Motor neuron (in vitro differentiated cells): ENCODE measurements around the gene FRMD6. TPM values are rescaled to one million over a fixed set of nuclear protein-coding genes. Genes with fewer than 3 reads are reported as not detected.

Experiments
- ATAC-seq, 8 experiments: fragments of 200-7000 bp; cut with Tn5 transposase; replicated peaks in 6 of 8; 2 replicates each; pipeline ENCODE4 v1.8.0; 2021; ENCODE audit warnings: mild to moderate bottlenecking in 8 of 8, moderate library complexity in 8 of 8
- H3K27ac ChIP-seq, 2 donors: fragments of 250-450 bp; sonication (Bioruptor Pico); 2 replicates each; pipeline ENCODE4 v1.9.0; 2021; ENCODE audit warnings: antibody characterized with exemption in 2 of 2, mild to moderate bottlenecking in 2 of 2, moderate library complexity in 1 of 2
- H3K4me1 ChIP-seq, 2 donors: fragments of 250-450 bp; sonication (Bioruptor Pico); replicated peaks in 1 of 2; 2 replicates each; pipeline ENCODE4 v1.6.1; 2021; ENCODE audit warnings: antibody characterized with exemption in 2 of 2, mild to moderate bottlenecking in 2 of 2, moderate library complexity in 1 of 2
- H3K4me3 ChIP-seq, 5 donors: fragments of 250-450 bp; sonication (Bioruptor Pico); 2 replicates each; pipeline ENCODE4 v1.9.0; 2021; ENCODE audit warnings: antibody characterized with exemption in 5 of 5, mild to moderate bottlenecking in 5 of 5, moderate library complexity in 4 of 5
- WGBS, 10 experiments: fragments of 450-650 bp; shearing (Covaris generic); methylation state at CpG; one replicate each; pipeline ENCODE4 v1.0.0; 2022; 5-methylcytosine and 5-hydroxymethylcytosine counted together
- in situ Hi-C, 9 experiments: fragments of 400-800 bp; cut with MboI; loops; one replicate each; pipeline ENCODE4 v1.15.0; 2021; ENCODE audit warnings: low sequenced_read_pairs in 9 of 9, low pct_unique_long_range_greater_than_20kb in 2 of 9; ENCODE audit not compliant: unreplicated experiment in 9 of 9
- total RNA-seq, 8 experiments: library from RNA; unstranded; fragments of 300-600 nt; gene quantifications; 2 replicates each; pipeline versions ENCODE4 v1.2.3 to v1.2.4, GENCODE V29; 2022

Gene FRMD6
- total RNA-seq, 8 experiments from 2014 or later: 2.8 to 129 (median 19.4) TPM

GRCh38 chr14:51657762-51658161 lies 6.1 kb downstream of the FRMD6 start:
- H3K4me3 ChIP-seq: no peak overlapping the region
- no peak overlapping the region for H3K27ac ChIP-seq
- 0 to 100% (median 100%) methylated on average over 1 of the region's 1 CpG; no CpG with 5 or more reads in 7 of the 10 experiments for WGBS, 10 experiments
- in situ Hi-C loops: loop anchor here in 3 of 9 experiments (10.0 to 25.0 kb wide), 2 partner anchors 117 to 370 kb away; no protein-coding TSS in a partner anchor
- H3K4me1 ChIP-seq: peaks cover 0 to 8% of the 10 kb centered on the region in 2 donors
- ATAC-seq: peak in 5 of 8 experiments; percentile 20 to 85 (median 59)

GRCh38 chr14:51658441-51659173 lies 6.9 kb downstream of the FRMD6 start:
- Histone ChIP-seq H3K27ac (no peak overlapping the region), H3K4me3 (no peak overlapping the region), H3K4me1 (peaks cover 0 to 4% of the 10 kb centered on the region in 2 donors)
- 17 to 100% (median 92%) methylated on average over 1 to 6 of the region's 6 CpGs; no CpG with 5 or more reads in 1 of the 10 experiments for WGBS, 10 experiments
- in situ Hi-C loops: loop anchor here in 3 of 9 experiments (10.0 to 25.0 kb wide), 2 partner anchors 116 to 371 kb away; no protein-coding TSS in a partner anchor
- no peak for ATAC-seq

GRCh38 chr14:51660741-51661140 lies 9.0 kb downstream of the FRMD6 start:
- H3K27ac ChIP-seq: no peak overlapping the region
- in situ Hi-C loops: loop anchor here in 3 of 9 experiments (25.0 kb wide), 1 partner anchor 373 kb away; no protein-coding TSS in a partner anchor
- no peak overlapping the region for H3K4me3 ChIP-seq
- ATAC-seq: peak in 1 of 8 experiments; percentile 54
- no peaks in the 10 kb centered on the region for H3K4me1 ChIP-seq
- WGBS, 10 experiments: 83 to 100% (median 100%) methylated on average over 1 to 2 of the region's 2 CpGs; no CpG with 5 or more reads in 1 of the 10 experiments

- in situ Hi-C loops: loop anchor here in 3 of 9 experiments (25.0 kb wide), 1 partner anchor 374 kb away; no protein-coding TSS in a partner anchor
Observed at GRCh38 chr14:51661504-51661903, 9.8 kb downstream of the FRMD6 start.

GRCh38 chr14:51663783-51664326 lies 12.1 kb downstream of the FRMD6 start:
- no peak for ATAC-seq

More at GRCh38 chr14:51661504-51661903, 9.8 kb downstream of the FRMD6 start:
- Histone ChIP-seq H3K4me1 (no peaks in the 10 kb centered on the region), H3K27ac (no peak overlapping the region), H3K4me3 (no peak overlapping the region)
- no peak for ATAC-seq

GRCh38 chr14:51666070-51666469 lies 14.4 kb downstream of the FRMD6 start:
- WGBS, 10 experiments: 59 to 100% (median 98%) methylated on average over 1 to 3 of the region's 3 CpGs
- ATAC-seq: no peak
- no peak overlapping the region for H3K27ac ChIP-seq

More at GRCh38 chr14:51663783-51664326, 12.1 kb downstream of the FRMD6 start:
- WGBS, 10 experiments: 0 to 98% (median 91%) methylated on average over 1 to 5 of the region's 5 CpGs; no CpG with 5 or more reads in 1 of the 10 experiments
- H3K4me1 ChIP-seq: peaks cover 0 to 5% of the 10 kb centered on the region in 2 donors
- H3K4me3 ChIP-seq: no peak overlapping the region
- in situ Hi-C loops: loop anchor here in 3 of 9 experiments (25.0 kb wide), 1 partner anchor 377 kb away; no protein-coding TSS in a partner anchor
- no peak overlapping the region for H3K27ac ChIP-seq

GRCh38 chr14:51666826-51667225 lies 15.1 kb downstream of the FRMD6 start:
- Histone ChIP-seq H3K27ac (no peak overlapping the region), H3K4me3 (no peak overlapping the region), H3K4me1 (peaks cover 0 to 5% of the 10 kb centered on the region in 2 donors)
- ATAC-seq: peak in 1 of 8 experiments; percentile 41
- WGBS, 10 experiments: 57 to 100% (median 81%) methylated on average over 1 to 4 of the region's 4 CpGs; no CpG with 5 or more reads in 2 of the 10 experiments
- in situ Hi-C loops: loop anchor here in 3 of 9 experiments (25.0 kb wide), 1 partner anchor 380 kb away; no protein-coding TSS in a partner anchor

More at GRCh38 chr14:51666070-51666469, 14.4 kb downstream of the FRMD6 start:
- Histone ChIP-seq H3K4me3 (no peak overlapping the region), H3K4me1 (peaks cover 0 to 5% of the 10 kb centered on the region in 2 donors)
- in situ Hi-C loops: loop anchor here in 3 of 9 experiments (25.0 kb wide), 1 partner anchor 379 kb away; no protein-coding TSS in a partner anchor

- H3K27ac ChIP-seq: no peak overlapping the region
- in situ Hi-C loops: loop anchor here in 3 of 9 experiments (25.0 kb wide), 1 partner anchor 382 kb away; no protein-coding TSS in a partner anchor
- no peak overlapping the region for H3K4me3 ChIP-seq
- WGBS, 10 experiments: 71 to 100% (median 100%) methylated on average over 1 of the region's 2 CpGs; no CpG with 5 or more reads in 5 of the 10 experiments
- ATAC-seq: no peak
- H3K4me1 ChIP-seq: peaks cover 0 to 5% of the 10 kb centered on the region in 2 donors
Observed at GRCh38 chr14:51668870-51669269, 17.2 kb downstream of the FRMD6 start.

GRCh38 chr14:51674294-51675002 lies 22.7 kb downstream of the FRMD6 start:
- Histone ChIP-seq H3K4me3 (no peak overlapping the region), H3K4me1 (peaks cover 0 to 3% of the 10 kb centered on the region in 2 donors), H3K27ac (no peak overlapping the region)
- WGBS, 10 experiments: 3 to 100% (median 88%) methylated on average over 1 to 5 of the region's 5 CpGs; no CpG with 5 or more reads in 1 of the 10 experiments
- in situ Hi-C loops: loop anchor here in 3 of 9 experiments (25.0 kb wide), 1 partner anchor 387 kb away; no protein-coding TSS in a partner anchor
- ATAC-seq: no peak

- in situ Hi-C loops: no loop called here
Observed at GRCh38 chr14:51676549-51676948, 24.8 kb downstream of the FRMD6 start.

GRCh38 chr14:51677266-51677665 lies 25.6 kb downstream of the FRMD6 start:
- in situ Hi-C loops: no loop called here
- H3K4me1 ChIP-seq: peaks cover 0 to 3% of the 10 kb centered on the region in 2 donors
- no peak overlapping the region for H3K27ac ChIP-seq
- no peak overlapping the region for H3K4me3 ChIP-seq
- peak in 1 of 8 experiments; percentile 33 for ATAC-seq
- WGBS, 10 experiments: 20 to 91% (median 60%) methylated on average over 1 of the region's 1 CpG; no CpG with 5 or more reads in 3 of the 10 experiments

More at GRCh38 chr14:51676549-51676948, 24.8 kb downstream of the FRMD6 start:
- no peak overlapping the region for H3K4me3 ChIP-seq
- peaks cover 0 to 3% of the 10 kb centered on the region in 2 donors for H3K4me1 ChIP-seq
- ATAC-seq: no peak
- no peak overlapping the region for H3K27ac ChIP-seq

- Histone ChIP-seq H3K4me3 (no peak overlapping the region), H3K4me1 (peaks cover 0 to 3% of the 10 kb centered on the region in 2 donors), H3K27ac (no peak overlapping the region)
- in situ Hi-C loops: no loop called here
- 86 to 100% (median 100%) methylated on average over 1 to 2 of the region's 2 CpGs; no CpG with 5 or more reads in 2 of the 10 experiments for WGBS, 10 experiments
- no peak for ATAC-seq
Observed at GRCh38 chr14:51677738-51678137, 26.0 kb downstream of the FRMD6 start.
